Measurements from ENCODE around the gene ULK4.
"Not testable (repeated sequence)": the region's sequence is repeated elsewhere in the genome, so short reads cannot be mapped to it uniquely, and the experiment has no call there.

ULK4 gene

GRCh38 chr3:41503998-41504623 lies 457.8 kb downstream of the ULK4 start:
- no peak for DNase-seq (ENCODE audit: low read depth in 3 of 3)

GRCh38 chr3:41502481-41502880 lies 459.4 kb downstream of the ULK4 start:
- DNase-seq (ENCODE audit: low read depth in 3 of 3) = no peak

GRCh38 chr3:41502023-41502422 lies 459.9 kb downstream of the ULK4 start:
- DNase-seq (ENCODE audit: low read depth in 3 of 3) = no peak

- no peak for DNase-seq (ENCODE audit: low read depth in 3 of 3)
Measured at GRCh38 chr3:41498847-41499246, 463.1 kb downstream of the ULK4 start.

GRCh38 chr3:41490360-41490759 lies 471.5 kb downstream of the ULK4 start:
- no peak for DNase-seq (ENCODE audit: low read depth in 3 of 3)

GRCh38 chr3:41489231-41489630 lies 472.7 kb downstream of the ULK4 start:
- DNase-seq (ENCODE audit: low read depth in 3 of 3) = no peak

- no peak for DNase-seq (ENCODE audit: low read depth in 3 of 3)
Measured at GRCh38 chr3:41488501-41488900, 473.4 kb downstream of the ULK4 start.

- no peak for DNase-seq (ENCODE audit: low read depth in 3 of 3)
Measured at GRCh38 chr3:41485484-41485883, 476.4 kb downstream of the ULK4 start.

- no peak for DNase-seq (ENCODE audit: low read depth in 3 of 3)
Measured at GRCh38 chr3:41482134-41482533, 479.8 kb downstream of the ULK4 start.

GRCh38 chr3:41478278-41478677 lies 483.6 kb downstream of the ULK4 start:
- DNase-seq (ENCODE audit: low read depth in 3 of 3) = no peak

GRCh38 chr3:41477399-41478014 lies 484.4 kb downstream of the ULK4 start:
- DNase-seq (ENCODE audit: low read depth in 3 of 3) = no peak

- DNase-seq (ENCODE audit: low read depth in 3 of 3) = no peak
Measured at GRCh38 chr3:41469083-41469482, 492.8 kb downstream of the ULK4 start.

GRCh38 chr3:41467481-41467880 lies 494.4 kb downstream of the ULK4 start:
- DNase-seq (ENCODE audit: low read depth in 3 of 3) = no peak

GRCh38 chr3:41464858-41465257 lies 497.0 kb downstream of the ULK4 start:
- DNase-seq (ENCODE audit: low read depth in 3 of 3) = no peak

GRCh38 chr3:41464401-41464800 lies 497.5 kb downstream of the ULK4 start:
- DNase-seq (ENCODE audit: low read depth in 3 of 3) = no peak

- DNase-seq (ENCODE audit: low read depth in 3 of 3) = no peak
Measured at GRCh38 chr3:41462103-41462691, 499.7 kb downstream of the ULK4 start.

- no peak for DNase-seq (ENCODE audit: low read depth in 3 of 3)
Measured at GRCh38 chr3:41460736-41461135, 501.2 kb downstream of the ULK4 start.

GRCh38 chr3:41457176-41457575 lies 504.7 kb downstream of the ULK4 start:
- DNase-seq (ENCODE audit: low read depth in 3 of 3) = no peak

- no peak for DNase-seq (ENCODE audit: low read depth in 3 of 3)
Measured at GRCh38 chr3:41456162-41456561, 505.7 kb downstream of the ULK4 start.

- DNase-seq (ENCODE audit: low read depth in 3 of 3) = not testable (repeated sequence)
Measured at GRCh38 chr3:41453618-41454017, 508.3 kb downstream of the ULK4 start.

- no peak for DNase-seq (ENCODE audit: low read depth in 3 of 3)
Measured at GRCh38 chr3:41450416-41451231, 511.3 kb downstream of the ULK4 start.

GRCh38 chr3:41448396-41448795 lies 513.5 kb downstream of the ULK4 start:
- no peak for DNase-seq (ENCODE audit: low read depth in 3 of 3)

- no peak for DNase-seq (ENCODE audit: low read depth in 3 of 3)
Measured at GRCh38 chr3:41447701-41448100, 514.2 kb downstream of the ULK4 start.

Measured in stimulated activated CD4-positive, alpha-beta T cell treated with anti-CD3 and anti-CD28 coated beads, TNF-alpha, amount 100 ng/mL, for 48 hours (primary cell).